Prostate gland (tissue), 2 donors: ENCODE measurements around the gene RBM18. TPM values are rescaled to one million over a fixed set of nuclear protein-coding genes. Genes with fewer than 3 reads are reported as not detected.

ENCODE experiments used
- DNase-seq: peaks from one replicate; pipeline ENCODE4 v3.0.0-alpha.2; 2019; ENCODE audit warnings: low spot score
- H3K27ac ChIP-seq, 2 donors: fragments of 200-600 bp; sonication (generic); 2 replicates each; pipeline ENCODE4 v1.5.1; 2017 to 2019
- H3K27me3 ChIP-seq: fragments of 200-600 bp; sonication (generic); replicated peaks from 2 replicates; pipeline ENCODE4 v1.5.1; 2019; ENCODE audit not compliant: insufficient read depth
- H3K36me3 ChIP-seq, 2 donors: fragments of 200-600 bp; sonication (generic); 1 replicate in 1 of 2; 2 replicates in 1 of 2; pipeline versions ENCODE4 v1.5.1 to v1.8.1; 2017 to 2019
- H3K4me1 ChIP-seq: fragments of 200-600 bp; sonication (generic); replicated peaks from 2 replicates; pipeline ENCODE4 v1.5.1; 2019
- H3K4me3 ChIP-seq, 2 donors: fragments of 200-600 bp; sonication (generic); 2 replicates each; pipeline ENCODE4 v1.5.1; 2017 to 2019
- H3K9me3 ChIP-seq: fragments of 200-600 bp; sonication (generic); 2 replicates; pipeline ENCODE4 v1.5.1; 2017
- CTCF ChIP-seq, 4 experiments: fragments of 200-600 bp in 2 of 4; fragments of 450-650 bp in 2 of 4; sonication (generic) in 2 of 4; IDR thresholded peaks; 1 replicate in 3 of 4; 2 replicates in 1 of 4; pipeline ENCODE4 v1.5.1; 2016 to 2019; ENCODE audit warnings: antibody characterized with exemption in 4 of 4, mild to moderate bottlenecking in 2 of 4, moderate library complexity in 2 of 4
- POLR2A ChIP-seq: fragments of 450-650 bp; IDR thresholded peaks from one replicate; pipeline ENCODE4 v1.6.1; 2016; ENCODE audit warnings: antibody characterized with exemption, mild to moderate bottlenecking
- POLR2AphosphoS5 ChIP-seq: sonication (generic); formaldehyde crosslinking; IDR thresholded peaks from one replicate; pipeline ENCODE4 v1.6.1; 2017; ENCODE audit warnings: antibody characterized with exemption
- WGBS: methylation state at CpG from one replicate; pipeline ENCODE4 v1.1.5; 2018; 5-methylcytosine and 5-hydroxymethylcytosine counted together
- intact Hi-C: fragments of 100-400 bp; cut with DNase I; formaldehyde crosslinking; loops from one replicate; pipeline ENCODE4 v1.14.2; 2022
- total RNA-seq, 2 donors: library from RNA; depleted of rRNA; stranded (reverse); fragments of >200 nt; gene quantifications; one replicate each; pipeline ENCODE4 v1.1.0, GENCODE V29; 2016

The RBM18 gene
- total RNA-seq, 2 donors from 2014 or later = 8.8 to 20.3 TPM

DNA sequence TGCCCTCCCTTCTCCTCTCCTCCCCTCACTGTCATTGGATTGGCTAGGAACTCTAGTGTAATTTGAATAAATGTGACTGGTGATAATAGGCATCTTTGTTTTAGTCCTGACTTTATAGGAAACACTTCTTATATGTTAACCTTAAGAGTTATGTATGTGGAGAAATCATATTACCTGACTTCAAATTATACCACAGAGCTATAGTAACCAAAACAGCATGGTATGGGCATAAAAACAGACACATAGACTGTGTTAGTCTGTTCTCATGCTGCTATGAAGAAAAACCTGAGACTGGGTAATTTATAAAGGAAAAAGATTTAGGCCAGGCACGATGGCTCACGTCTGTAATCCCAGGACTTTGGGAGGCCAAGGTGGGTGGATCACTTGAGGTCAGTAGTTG is 9.4 kb upstream of the RBM18 start:
- Histone ChIP-seq H3K36me3 (no peaks in the 10 kb centered on the region), H3K27me3 (no peaks in the 10 kb centered on the region), H3K4me1 (no peaks in the 10 kb centered on the region), H3K27ac (no peak overlapping the region), H3K9me3 (no peaks in the 10 kb centered on the region), H3K4me3 (no peak overlapping the region)
- intact Hi-C loops = no loop called here
- DNase-seq = no peak
- WGBS = 96% methylated on average over 2 of the region's 2 CpGs
- TF ChIP-seq POLR2A (no peak), POLR2AphosphoS5 (no peak), CTCF (IDR thresholded peaks at IDR 0.05) (no peak)

DNA sequence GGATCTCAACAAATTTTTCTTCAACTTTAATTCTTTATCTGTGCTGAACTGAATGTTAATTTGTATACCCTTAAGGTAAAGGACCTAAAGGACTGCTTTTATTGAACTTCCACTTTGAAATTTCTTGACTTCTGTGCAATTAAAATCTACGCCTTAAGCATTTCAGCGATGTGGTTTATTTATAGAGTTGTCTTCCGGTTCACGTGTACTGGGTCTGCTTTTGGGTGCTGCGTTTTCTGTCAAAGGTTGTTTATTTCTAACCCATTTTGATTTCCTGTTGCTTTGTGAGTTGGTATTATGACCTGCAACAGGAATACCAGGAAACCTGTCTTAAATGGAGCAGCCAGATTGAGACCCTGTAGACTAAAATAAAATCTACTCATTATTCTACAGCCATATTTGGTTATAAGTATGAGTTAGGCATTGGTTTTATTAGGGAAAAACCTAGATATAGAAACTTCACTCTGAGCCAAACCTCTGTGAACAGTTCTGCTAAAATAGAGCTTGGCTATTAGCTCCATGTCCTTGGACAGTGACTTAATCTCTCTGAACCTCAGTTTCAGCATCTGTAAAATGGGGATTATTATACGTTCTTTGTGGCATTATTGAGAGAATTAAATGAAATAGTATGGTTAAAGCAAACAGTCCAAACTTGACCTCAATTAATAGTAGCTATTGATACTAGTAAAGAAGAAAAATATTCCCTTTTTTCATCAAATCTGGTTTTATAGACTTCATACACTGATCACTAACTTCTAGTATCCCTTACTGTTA is 3.6 kb upstream of the RBM18 start:
- intact Hi-C loops = no loop called here
- Histone ChIP-seq H3K27me3 (no peaks in the 10 kb centered on the region), H3K4me3 (no peak overlapping the region), H3K36me3 (no peaks in the 10 kb centered on the region), H3K27ac (no peak overlapping the region), H3K4me1 (peaks cover 3% of the 10 kb centered on the region), H3K9me3 (no peaks in the 10 kb centered on the region)
- TF ChIP-seq POLR2A = no peak
- TF ChIP-seq CTCF (IDR thresholded peaks at IDR 0.05) = no peak
- no peak for TF ChIP-seq POLR2AphosphoS5
- 85% methylated on average over 6 of the region's 6 CpGs for WGBS
- no peak for DNase-seq

GRCh38 chr9:122265149-122265915 is 692 bp upstream of the RBM18 start:
- DNase-seq = no peak
- intact Hi-C loops = no loop called here
- Histone ChIP-seq H3K27me3 (no peaks in the 10 kb centered on the region), H3K36me3 (no peaks in the 10 kb centered on the region), H3K4me3 (peak overlapping the region; percentile 58 to 77), H3K9me3 (no peaks in the 10 kb centered on the region), H3K27ac (peak overlapping the region; percentile 80 to 93), H3K4me1 (peaks cover 7% of the 10 kb centered on the region)
- peak in 1 of 4 experiments; percentile 38 for TF ChIP-seq CTCF (IDR thresholded peaks at IDR 0.05)
- no peak for TF ChIP-seq POLR2A
- WGBS = 6% methylated on average over 17 of the region's 17 CpGs

GRCh38 chr9:122263699-122264349 is 816 bp downstream of the RBM18 start:
- DNase-seq = no peak
- peaks cover 7% of the 10 kb centered on the region for H3K4me1 ChIP-seq

More at GRCh38 chr9:122263699-122264349, 816 bp downstream of the RBM18 start:
- no peaks in the 10 kb centered on the region for H3K27me3 ChIP-seq
- H3K9me3 ChIP-seq = no peaks in the 10 kb centered on the region
- TF ChIP-seq CTCF (IDR thresholded peaks at IDR 0.05) (no peak), POLR2A (no peak), POLR2AphosphoS5 (no peak)
- intact Hi-C loops = no loop called here
- H3K36me3 ChIP-seq = no peaks in the 10 kb centered on the region
- peak overlapping the region; percentile 80 to 93 for H3K27ac ChIP-seq
- 15% methylated on average over 13 of the region's 13 CpGs for WGBS
- peak overlapping the region; percentile 58 to 77 for H3K4me3 ChIP-seq
